Panc1 (cell line): Measurements from ENCODE around the gene CTR9. TPM values are rescaled to one million over a fixed set of nuclear protein-coding genes. Genes with fewer than 3 reads are reported as not detected.

Source experiments
- ATAC-seq: fragments of 200-7000 bp; cut with Tn5 transposase; 2 replicates; pipeline ENCODE4 v1.9.1; 2020; ENCODE audit warnings: mild to moderate bottlenecking, moderate library complexity
- BruUV-seq: library from RNA; stranded (reverse); fragments of 400-500 nt; replicated peaks from 2 replicates; lab custom pipeline; 2021; lab: Mats Ljungman, UMichigan
- CTCF ChIA-PET: fragments of 300-600 bp; sonication (Branson Sonifier 250); formaldehyde crosslinking; loops from one replicate; lab custom pipeline; 2022; ENCODE audit warnings: antibody characterized with exemption; lab: Charles Lee
- POLR2A ChIA-PET: fragments of 300-600 bp; sonication (Branson Sonifier 250); formaldehyde crosslinking; loops from one replicate; lab custom pipeline; 2022; ENCODE audit warnings: antibody characterized with exemption; lab: Charles Lee
- DNase-seq: peaks from one replicate; pipeline ENCODE4 v3.0.0-alpha.2; 2010; ENCODE audit warnings: low read depth, low spot score
- H3K27ac ChIP-seq: 2 replicates; pipeline ENCODE4 v1.5.1; 2011; ENCODE audit warnings: mild to moderate bottlenecking, low read length, inconsistent platforms
- H3K27me3 ChIP-seq: fragments of 200-500 bp; sonication (Bioruptor generic); 2 replicates; pipeline ENCODE4 v1.6.0; 2014; ENCODE audit warnings: low read length, inconsistent platforms; ENCODE audit not compliant: control insufficient read depth, insufficient read depth
- H3K36me3 ChIP-seq: fragments of 200-500 bp; sonication (Bioruptor generic); 2 replicates; pipeline ENCODE4 v1.5.1; 2014; ENCODE audit warnings: inconsistent platforms, mild to moderate bottlenecking, low read length, moderate library complexity; ENCODE audit not compliant: control insufficient read depth, insufficient read depth
- H3K4me1 ChIP-seq: 2 replicates; pipeline ENCODE4 v1.5.1; 2011; ENCODE audit warnings: inconsistent platforms, mild to moderate bottlenecking, low read length, moderate library complexity; ENCODE audit not compliant: control insufficient read depth, insufficient read depth
- H3K4me3 ChIP-seq, 2 experiments: 2 replicates each; pipeline ENCODE4 v1.5.1; 2011 to 2012; ENCODE audit warnings: low read depth in 2 of 2, low read length in 2 of 2, mild to moderate bottlenecking in 2 of 2, inconsistent platforms in 1 of 2, moderate library complexity in 1 of 2
- H3K9me3 ChIP-seq: fragments of 200-500 bp; sonication (Bioruptor generic); 2 replicates; pipeline ENCODE4 v1.5.1; 2014; ENCODE audit warnings: low read depth, mild to moderate bottlenecking, inconsistent platforms, low read length, moderate library complexity; ENCODE audit not compliant: control insufficient read depth, insufficient read depth
- CTCF ChIP-seq: fragments of 450-650 bp; IDR thresholded peaks from 2 replicates; pipeline ENCODE4 v1.5.1; 2017; ENCODE audit warnings: mild to moderate bottlenecking
- POLR2AphosphoS5 ChIP-seq: IDR thresholded peaks from 2 replicates; pipeline ENCODE4 v1.6.1; 2012; ENCODE audit warnings: mild to moderate bottlenecking, low read depth, low read length, moderate library complexity
- SIN3A ChIP-seq: IDR thresholded peaks from 2 replicates; pipeline ENCODE4 v1.6.1; 2012; ENCODE audit warnings: low read depth, mild to moderate bottlenecking, low read length, moderate library complexity, borderline replicate concordance; ENCODE audit not compliant: insufficient read depth
- TCF7L2 ChIP-seq: IDR thresholded peaks from 2 replicates; pipeline ENCODE4 v1.6.1; 2011; ENCODE audit warnings: mild to moderate bottlenecking, low read depth, low read length, inconsistent platforms
- in situ Hi-C: cut with HindIII; loops from 2 replicates; pipeline ENCODE4 v1.10.0; 2016; ENCODE audit warnings: low sequenced_read_pairs, low pct_unique_long_range_greater_than_20kb
- intact Hi-C: fragments of 100-400 bp; cut with micrococcal nuclease; formaldehyde crosslinking; loops from one replicate; pipeline ENCODE4 v1.10.0; 2022; ENCODE audit not compliant: unreplicated experiment
- total RNA-seq: library from RNA; stranded (reverse); gene quantifications from one replicate; pipeline ENCODE4 v1.2.1, GENCODE V29; 2021; ENCODE audit not compliant: unreplicated experiment
- TF ChIP-seq, protein P1 (sequence below), 2 experiments: IDR thresholded peaks; 2 replicates each; pipeline ENCODE4 v1.6.1; 2011 to 2012; ENCODE audit warnings: low read depth in 2 of 2, control low read depth in 1 of 2, low read length in 1 of 2, mild to moderate bottlenecking in 1 of 2, moderate library complexity in 1 of 2; ENCODE audit not compliant: insufficient read depth in 1 of 2

CTR9 gene
- total RNA-seq, 1 experiment from 2014 or later, result 60.1 TPM

DNA sequence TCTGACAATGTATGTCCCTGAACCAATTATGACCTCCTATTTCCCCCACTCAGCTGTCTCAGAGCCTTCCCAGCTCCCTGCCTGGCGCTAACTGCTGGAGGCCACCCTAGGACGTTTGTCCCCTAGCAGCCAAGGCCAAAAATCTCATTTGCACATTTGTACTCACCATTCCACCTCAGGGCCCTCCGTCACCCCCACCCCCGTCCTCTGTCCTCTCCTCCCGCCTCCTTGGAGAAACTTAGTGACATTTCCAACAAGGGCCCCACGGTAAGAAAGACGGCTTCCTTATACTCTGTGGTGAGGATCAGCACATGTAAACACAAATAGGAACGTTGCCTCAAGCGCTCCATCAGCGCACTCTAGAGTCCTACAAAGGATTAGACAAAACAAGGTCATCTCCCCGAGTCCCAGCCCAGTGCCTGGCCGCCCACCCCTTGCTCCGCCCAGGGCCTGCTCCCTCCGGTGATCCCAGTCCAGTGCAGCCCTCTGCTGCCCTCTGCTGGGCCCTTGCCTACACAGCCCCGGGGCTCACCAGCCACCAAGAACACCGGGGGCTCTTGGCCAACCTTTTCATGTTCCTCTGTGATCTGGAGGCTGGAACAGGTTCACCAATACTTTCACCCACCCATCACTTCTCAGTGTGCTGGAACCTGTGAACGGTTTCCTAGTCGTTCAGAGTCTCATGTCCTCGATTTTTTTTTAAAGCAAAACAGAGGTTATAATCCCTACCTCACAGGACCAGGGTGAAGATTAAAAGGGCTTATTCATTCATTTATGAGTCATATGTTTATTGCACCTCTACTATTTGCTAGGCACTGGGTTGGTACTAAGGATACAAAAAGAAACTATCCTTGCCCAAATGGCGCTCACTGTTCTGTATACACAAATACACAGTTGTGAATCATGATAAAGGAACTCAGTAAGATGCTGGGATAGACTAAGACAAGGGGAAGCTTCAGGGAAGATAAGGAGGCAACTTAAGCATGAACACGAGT is 15.3 kb upstream of the CTR9 start:
- peak; percentile 99 for ATAC-seq
- Histone ChIP-seq H3K27ac (peak overlapping the region; percentile 74), H3K27me3 (no peaks in the 10 kb centered on the region), H3K4me3 (peak overlapping the region; percentile 24 to 52), H3K4me1 (peaks cover 11% of the 10 kb centered on the region), H3K9me3 (no peaks in the 10 kb centered on the region), H3K36me3 (no peaks in the 10 kb centered on the region)
- in situ Hi-C loops (no loop called here), intact Hi-C loops (loop anchor here (1.0 to 5.0 kb wide), 6 partner anchors 111 to 978 kb away; partner anchors contain the start of gene ADM)
- POLR2A ChIA-PET, result no interaction called here
- CTCF ChIA-PET, result interaction anchor here (0.6 to 1.1 kb wide), 8 partner anchors 111 to 330 kb away, joined by 3 to 6 read pairs (median 4); partner anchors contain the start of genes AMPD3 and RNF141
- peak; percentile 97 for DNase-seq
- TF ChIP-seq TCF7L2 (peak; percentile 65; the same call in 1 of the 2 replicates), CTCF (peak; percentile 100), SIN3A (no peak), POLR2AphosphoS5 (peak; percentile 57; the same call in 1 of the 2 replicates)
- TF ChIP-seq, protein P1, sequence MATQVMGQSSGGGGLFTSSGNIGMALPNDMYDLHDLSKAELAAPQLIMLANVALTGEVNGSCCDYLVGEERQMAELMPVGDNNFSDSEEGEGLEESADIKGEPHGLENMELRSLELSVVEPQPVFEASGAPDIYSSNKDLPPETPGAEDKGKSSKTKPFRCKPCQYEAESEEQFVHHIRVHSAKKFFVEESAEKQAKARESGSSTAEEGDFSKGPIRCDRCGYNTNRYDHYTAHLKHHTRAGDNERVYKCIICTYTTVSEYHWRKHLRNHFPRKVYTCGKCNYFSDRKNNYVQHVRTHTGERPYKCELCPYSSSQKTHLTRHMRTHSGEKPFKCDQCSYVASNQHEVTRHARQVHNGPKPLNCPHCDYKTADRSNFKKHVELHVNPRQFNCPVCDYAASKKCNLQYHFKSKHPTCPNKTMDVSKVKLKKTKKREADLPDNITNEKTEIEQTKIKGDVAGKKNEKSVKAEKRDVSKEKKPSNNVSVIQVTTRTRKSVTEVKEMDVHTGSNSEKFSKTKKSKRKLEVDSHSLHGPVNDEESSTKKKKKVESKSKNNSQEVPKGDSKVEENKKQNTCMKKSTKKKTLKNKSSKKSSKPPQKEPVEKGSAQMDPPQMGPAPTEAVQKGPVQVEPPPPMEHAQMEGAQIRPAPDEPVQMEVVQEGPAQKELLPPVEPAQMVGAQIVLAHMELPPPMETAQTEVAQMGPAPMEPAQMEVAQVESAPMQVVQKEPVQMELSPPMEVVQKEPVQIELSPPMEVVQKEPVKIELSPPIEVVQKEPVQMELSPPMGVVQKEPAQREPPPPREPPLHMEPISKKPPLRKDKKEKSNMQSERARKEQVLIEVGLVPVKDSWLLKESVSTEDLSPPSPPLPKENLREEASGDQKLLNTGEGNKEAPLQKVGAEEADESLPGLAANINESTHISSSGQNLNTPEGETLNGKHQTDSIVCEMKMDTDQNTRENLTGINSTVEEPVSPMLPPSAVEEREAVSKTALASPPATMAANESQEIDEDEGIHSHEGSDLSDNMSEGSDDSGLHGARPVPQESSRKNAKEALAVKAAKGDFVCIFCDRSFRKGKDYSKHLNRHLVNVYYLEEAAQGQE (IDR thresholded peaks at IDR 0.05; ENCODE audit: insufficient read depth in 1 of 2, low read depth in 2 of 2, low read length in 1 of 2), result 0 out of 4 replicates have a peak, but pooled peaks of 1 of the 2 experiments have one; percentile 30
- BruUV-seq, result no TSS peak

- POLR2A ChIA-PET, result interaction anchor here (0.7 kb wide), 1 partner anchor 24 kb away, joined by 8 read pairs; no protein-coding TSS in a partner anchor
Measured at GRCh38 chr11:10742460-10743208, 8.4 kb upstream of the CTR9 start.

More at GRCh38 chr11:10742460-10743208, 8.4 kb upstream of the CTR9 start:
- BruUV-seq, result no TSS peak
- H3K27me3 ChIP-seq, result no peaks in the 10 kb centered on the region
- in situ Hi-C loops (no loop called here), intact Hi-C loops (no loop called here)
- H3K36me3 ChIP-seq, result no peaks in the 10 kb centered on the region
- ATAC-seq (peak; percentile 83), DNase-seq (peak; percentile 84)
- no peak overlapping the region for H3K4me3 ChIP-seq
- TF ChIP-seq CTCF (0 out of 2 replicates have a peak, but pooled peaks have one; percentile 11), SIN3A (no peak), POLR2AphosphoS5 (no peak), TCF7L2 (no peak)
- TF ChIP-seq, protein P1 (IDR thresholded peaks at IDR 0.05; ENCODE audit: insufficient read depth in 1 of 2, low read depth in 2 of 2, low read length in 1 of 2), result no peak
- CTCF ChIA-PET, result no interaction called here
- H3K4me1 ChIP-seq, result peaks cover 8% of the 10 kb centered on the region
- H3K27ac ChIP-seq, result no peak overlapping the region
- no peaks in the 10 kb centered on the region for H3K9me3 ChIP-seq
